Cardiac fibroblast (primary cell): Measurements from ENCODE around the gene NR2C2AP.

ENCODE experiments used
- DNase-seq, 2 donors: peaks; one replicate each; pipeline versions ENCODE4 v3.0.0 to v3.0.0-alpha.2; 2010; ENCODE audit warnings: low read depth in 2 of 2
- H3K4me3 ChIP-seq, 2 donors: replicated peaks in 1 of 2; 1 replicate in 1 of 2; 2 replicates in 1 of 2; pipeline ENCODE4 v1.5.1; 2011; ENCODE audit warnings: low read depth in 2 of 2, low read length in 2 of 2, mild to moderate bottlenecking in 2 of 2, moderate library complexity in 1 of 2
- CTCF ChIP-seq: IDR thresholded peaks from one replicate; pipeline ENCODE4 v1.5.1; 2011; ENCODE audit warnings: low read depth, mild to moderate bottlenecking, low read length, inconsistent platforms

The NR2C2AP gene

GRCh38 chr19:19171821-19172532 is 31.2 kb downstream of the NR2C2AP start:
- peak; percentile 46 to 73 for DNase-seq
- TF ChIP-seq CTCF: no peak
- H3K4me3 ChIP-seq: no peak overlapping the region

- TF ChIP-seq CTCF: no peak
- no peak overlapping the region for H3K4me3 ChIP-seq
- peak in 1 of 2 donors; percentile 36 for DNase-seq
Observed at GRCh38 chr19:19170873-19171672, 32.1 kb downstream of the NR2C2AP start.

GRCh38 chr19:19170053-19170872 is 33.0 kb downstream of the NR2C2AP start, which contains the start of gene MEF2B:
TSS of gene MEF2B (minus strand) at chr19:19170263. CDS start at chr19:19150735, 19,528 bp downstream.
- DNase-seq: peak; percentile 58 to 64
- H3K4me3 ChIP-seq: peak within 1 kb of the TSS in 1 of 2 donors; percentile 21
- TF ChIP-seq CTCF: no peak

GRCh38 chr19:19169236-19170052 is 33.8 kb downstream of the NR2C2AP start:
- DNase-seq: no peak
- no peak overlapping the region for H3K4me3 ChIP-seq
- TF ChIP-seq CTCF: no peak

- DNase-seq: no peak
- no peak overlapping the region for H3K4me3 ChIP-seq
- TF ChIP-seq CTCF: no peak
Observed at GRCh38 chr19:19167612-19168011, 35.6 kb downstream of the NR2C2AP start.

GRCh38 chr19:19165396-19165795 is 37.8 kb downstream of the NR2C2AP start:
- DNase-seq: no peak
- no peak overlapping the region for H3K4me3 ChIP-seq
- no peak for TF ChIP-seq CTCF
